Testis (tissue), 2 donors: ENCODE data around the gene CDK10.

Experiments
- POLR2A ChIP-seq: fragments of 450-650 bp; IDR thresholded peaks from one replicate; pipeline ENCODE4 v1.6.1; 2017; ENCODE audit warnings: antibody characterized with exemption, mild to moderate bottlenecking, moderate library complexity
- TF ChIP-seq, protein P1 (sequence below), 3 experiments: fragments of 450-650 bp in 2 of 3; fragments of 200-600 bp in 1 of 3; sonication (generic) in 1 of 3; IDR thresholded peaks; one replicate each; pipeline ENCODE4 v1.5.1; 2016 to 2019; ENCODE audit warnings: antibody characterized with exemption in 3 of 3, mild to moderate bottlenecking in 2 of 3, moderate library complexity in 1 of 3

DNA sequence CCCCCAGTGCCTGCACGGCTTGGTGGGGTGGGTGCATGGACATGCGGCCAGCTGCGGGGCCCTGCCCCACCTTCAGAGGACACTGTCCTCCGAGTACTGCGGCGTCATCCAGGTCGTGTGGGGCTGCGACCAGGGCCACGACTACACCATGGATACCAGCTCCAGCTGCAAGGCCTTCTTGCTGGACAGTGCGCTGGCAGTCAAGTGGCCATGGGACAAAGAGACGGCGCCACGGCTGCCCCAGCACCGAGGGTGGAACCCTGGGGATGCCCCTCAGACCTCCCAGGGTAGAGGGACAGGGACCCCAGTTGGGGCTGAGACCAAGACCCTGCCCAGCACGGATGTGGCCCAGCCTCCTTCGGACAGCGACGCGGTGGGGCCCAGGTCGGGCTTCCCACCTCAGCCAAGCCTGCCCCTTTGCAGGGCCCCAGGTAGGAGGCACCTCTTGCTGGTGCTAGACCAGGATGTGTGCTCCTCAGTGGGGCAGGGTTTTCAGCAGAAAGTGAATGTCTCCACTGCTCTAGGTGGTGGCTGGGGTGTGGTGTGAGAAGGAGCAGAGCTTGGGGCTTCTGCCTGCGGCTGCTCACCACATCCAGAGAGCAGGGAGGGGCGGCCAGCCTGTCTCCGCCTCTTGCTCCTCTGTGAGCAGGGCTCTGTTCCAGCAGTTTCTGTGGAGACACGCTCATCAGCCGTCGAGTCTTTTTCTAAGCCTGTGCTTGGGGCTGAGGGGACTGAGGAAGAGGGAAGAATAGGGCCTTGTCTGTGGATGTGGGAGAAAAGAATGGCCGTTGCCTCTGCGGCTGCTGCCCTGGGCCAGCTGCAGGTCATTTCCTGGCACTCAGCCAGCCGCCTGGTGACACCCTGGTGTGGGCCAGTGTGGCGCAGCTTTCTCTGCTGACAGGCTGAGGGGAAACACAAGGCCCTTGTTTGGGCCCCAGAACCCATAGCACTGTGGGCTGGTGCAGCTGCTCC lies 37.1 kb downstream of the CDK10 start:
- TF ChIP-seq, protein P1, sequence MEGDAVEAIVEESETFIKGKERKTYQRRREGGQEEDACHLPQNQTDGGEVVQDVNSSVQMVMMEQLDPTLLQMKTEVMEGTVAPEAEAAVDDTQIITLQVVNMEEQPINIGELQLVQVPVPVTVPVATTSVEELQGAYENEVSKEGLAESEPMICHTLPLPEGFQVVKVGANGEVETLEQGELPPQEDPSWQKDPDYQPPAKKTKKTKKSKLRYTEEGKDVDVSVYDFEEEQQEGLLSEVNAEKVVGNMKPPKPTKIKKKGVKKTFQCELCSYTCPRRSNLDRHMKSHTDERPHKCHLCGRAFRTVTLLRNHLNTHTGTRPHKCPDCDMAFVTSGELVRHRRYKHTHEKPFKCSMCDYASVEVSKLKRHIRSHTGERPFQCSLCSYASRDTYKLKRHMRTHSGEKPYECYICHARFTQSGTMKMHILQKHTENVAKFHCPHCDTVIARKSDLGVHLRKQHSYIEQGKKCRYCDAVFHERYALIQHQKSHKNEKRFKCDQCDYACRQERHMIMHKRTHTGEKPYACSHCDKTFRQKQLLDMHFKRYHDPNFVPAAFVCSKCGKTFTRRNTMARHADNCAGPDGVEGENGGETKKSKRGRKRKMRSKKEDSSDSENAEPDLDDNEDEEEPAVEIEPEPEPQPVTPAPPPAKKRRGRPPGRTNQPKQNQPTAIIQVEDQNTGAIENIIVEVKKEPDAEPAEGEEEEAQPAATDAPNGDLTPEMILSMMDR (IDR thresholded peaks at IDR 0.05): no peak
- TF ChIP-seq POLR2A: no peak
